Limb (tissue), 2 donors: ENCODE measurements around the gene ODAD3.
A peak's percentile ranks its signal among the peaks of the same experiment; 100 is the strongest.
"Not testable (repeated sequence)": the region's sequence is repeated elsewhere in the genome, so short reads cannot be mapped to it uniquely, and the experiment has no call there.

ENCODE experiments used
- DNase-seq, 2 donors: peaks; one replicate each; pipeline ENCODE4 v3.0.0-alpha.2; 2016; ENCODE audit errors: extremely low spot score in 2 of 2

Gene ODAD3

GRCh38 chr19:11460207-11460606 is 25.3 kb upstream of the ODAD3 start:
- no peak for DNase-seq

GRCh38 chr19:11458912-11459311 is 24.0 kb upstream of the ODAD3 start:
- not testable (repeated sequence) for DNase-seq

- DNase-seq, result no peak
Observed at GRCh38 chr19:11458236-11458900, 23.4 kb upstream of the ODAD3 start.

- DNase-seq, result no peak
Observed at GRCh38 chr19:11457831-11458230, 22.9 kb upstream of the ODAD3 start.

GRCh38 chr19:11457115-11457514 is 22.2 kb upstream of the ODAD3 start:
- DNase-seq, result no peak

DNA sequence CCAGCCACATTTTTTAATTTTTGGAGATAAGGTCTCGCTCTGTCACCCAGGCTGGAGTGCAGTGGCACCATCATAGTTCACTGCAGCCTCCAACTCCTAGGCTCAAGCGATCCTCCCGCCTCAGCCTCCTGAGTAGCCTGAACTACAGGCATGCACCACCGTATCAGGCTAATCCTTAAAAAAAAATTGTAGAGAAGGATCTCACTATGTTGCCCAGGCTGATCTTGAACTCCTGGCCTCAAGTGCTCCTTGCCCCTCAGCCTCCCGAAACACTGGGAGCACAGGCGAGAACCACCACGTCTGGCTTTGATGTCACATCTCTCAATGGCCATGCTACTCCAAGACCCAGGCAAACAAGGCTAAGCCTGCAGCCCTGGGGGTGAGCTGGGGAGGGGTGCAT is 21.7 kb upstream of the ODAD3 start:
- no peak for DNase-seq

- DNase-seq, result not testable (repeated sequence)
Observed at GRCh38 chr19:11455233-11455554, 20.3 kb upstream of the ODAD3 start.

DNA sequence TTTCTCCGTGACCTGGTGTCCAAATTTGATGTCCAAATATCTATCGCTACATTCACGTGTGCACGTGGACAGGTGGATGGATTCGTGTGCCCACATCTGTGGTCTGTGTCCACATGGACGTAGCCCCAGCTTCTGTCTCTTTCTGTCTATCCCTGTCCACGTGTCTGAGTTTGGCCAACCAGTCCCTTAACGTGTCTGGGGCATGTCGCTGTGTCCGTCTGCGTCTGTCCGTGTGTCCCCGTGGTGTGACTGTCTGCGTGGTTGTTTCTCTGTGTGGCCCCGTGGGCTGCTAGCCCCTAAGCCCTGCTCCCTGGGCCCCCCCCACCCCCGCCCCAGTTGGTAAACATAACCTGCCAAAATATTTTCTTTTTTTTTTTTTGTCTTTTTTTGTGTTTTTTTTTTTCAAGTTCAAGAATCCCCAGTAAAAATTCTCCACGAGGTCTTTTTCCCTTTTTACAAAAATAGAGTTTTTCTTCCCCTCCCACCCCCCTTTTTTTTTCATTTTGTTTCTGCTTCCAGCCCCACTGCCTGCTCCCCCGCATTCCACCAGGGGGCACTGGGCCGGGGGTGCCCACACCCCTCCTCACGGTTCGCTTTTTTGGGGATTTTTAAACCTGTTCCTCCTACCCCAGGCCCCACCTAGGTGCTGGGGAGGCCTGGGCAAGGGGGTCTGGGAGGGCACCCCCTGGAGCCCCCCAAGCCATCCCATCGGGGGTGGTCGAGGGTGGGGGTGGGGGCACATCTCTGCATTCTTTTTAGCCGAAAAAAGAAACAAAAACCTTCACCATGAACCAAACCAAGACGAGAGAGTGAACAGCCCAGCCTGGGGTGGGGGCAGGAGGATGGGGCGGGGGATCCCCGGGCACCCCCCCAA is 18.8 kb upstream of the ODAD3 start:
- DNase-seq, result no peak

- DNase-seq, result no peak
Observed at GRCh38 chr19:11452620-11453310, 17.8 kb upstream of the ODAD3 start.

- DNase-seq, result peak in 1 of 2 donors; percentile 26
Observed at GRCh38 chr19:11451871-11452619, 17.1 kb upstream of the ODAD3 start.

- no peak for DNase-seq
Observed at GRCh38 chr19:11451327-11451870, 16.5 kb upstream of the ODAD3 start.

- no peak for DNase-seq
Observed at GRCh38 chr19:11450570-11451326, 15.8 kb upstream of the ODAD3 start.

DNA sequence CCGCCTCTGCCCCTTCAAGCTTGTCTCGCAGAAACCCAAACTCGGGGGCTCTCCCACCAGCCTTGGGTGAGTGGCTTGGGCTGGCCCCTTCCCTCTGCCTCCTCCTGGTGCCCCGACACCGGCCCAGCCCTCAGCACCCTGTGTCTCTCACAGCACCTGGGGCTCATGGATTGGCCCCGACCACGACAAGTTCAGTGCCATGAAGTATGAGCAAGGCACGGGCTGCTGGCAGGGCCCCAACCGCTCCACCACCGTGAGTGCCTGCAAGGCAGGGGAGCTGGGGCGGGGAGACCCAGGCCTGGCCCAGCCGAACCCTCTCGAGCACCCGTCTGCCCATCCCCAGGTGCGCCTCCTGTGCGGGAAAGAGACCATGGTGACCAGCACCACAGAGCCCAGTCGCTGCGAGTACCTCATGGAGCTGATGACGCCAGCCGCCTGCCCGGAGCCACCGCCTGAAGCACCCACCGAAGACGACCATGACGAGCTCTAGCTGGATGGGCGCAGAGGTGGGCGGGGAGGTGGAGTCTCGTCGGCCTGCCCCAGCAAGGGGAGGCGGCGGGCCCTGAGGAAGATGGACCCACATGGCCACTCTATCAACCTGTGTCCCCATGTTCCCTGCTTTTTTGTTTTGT is 14.1 kb upstream of the ODAD3 start:
- DNase-seq, result no peak

DNA sequence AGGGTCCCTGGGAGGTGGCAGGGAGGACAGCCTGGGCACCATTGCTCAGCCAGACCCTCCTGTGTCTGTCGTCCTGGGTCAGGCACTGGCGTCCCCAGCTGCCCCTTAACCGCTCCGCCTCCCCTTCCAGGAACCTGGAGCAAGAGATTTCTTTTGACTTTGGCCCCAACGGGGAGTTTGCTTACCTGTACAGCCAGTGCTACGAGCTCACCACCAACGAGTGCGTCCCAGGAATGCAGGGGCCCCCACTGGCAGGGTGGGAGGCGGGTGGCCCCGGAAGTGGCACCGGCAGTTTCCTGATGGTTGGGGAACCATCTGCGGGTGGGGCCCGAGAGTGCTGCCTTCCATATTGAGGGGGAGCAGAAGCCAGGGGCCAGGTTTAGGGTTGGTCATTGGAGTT is 13.5 kb upstream of the ODAD3 start:
- DNase-seq, result no peak

DNA sequence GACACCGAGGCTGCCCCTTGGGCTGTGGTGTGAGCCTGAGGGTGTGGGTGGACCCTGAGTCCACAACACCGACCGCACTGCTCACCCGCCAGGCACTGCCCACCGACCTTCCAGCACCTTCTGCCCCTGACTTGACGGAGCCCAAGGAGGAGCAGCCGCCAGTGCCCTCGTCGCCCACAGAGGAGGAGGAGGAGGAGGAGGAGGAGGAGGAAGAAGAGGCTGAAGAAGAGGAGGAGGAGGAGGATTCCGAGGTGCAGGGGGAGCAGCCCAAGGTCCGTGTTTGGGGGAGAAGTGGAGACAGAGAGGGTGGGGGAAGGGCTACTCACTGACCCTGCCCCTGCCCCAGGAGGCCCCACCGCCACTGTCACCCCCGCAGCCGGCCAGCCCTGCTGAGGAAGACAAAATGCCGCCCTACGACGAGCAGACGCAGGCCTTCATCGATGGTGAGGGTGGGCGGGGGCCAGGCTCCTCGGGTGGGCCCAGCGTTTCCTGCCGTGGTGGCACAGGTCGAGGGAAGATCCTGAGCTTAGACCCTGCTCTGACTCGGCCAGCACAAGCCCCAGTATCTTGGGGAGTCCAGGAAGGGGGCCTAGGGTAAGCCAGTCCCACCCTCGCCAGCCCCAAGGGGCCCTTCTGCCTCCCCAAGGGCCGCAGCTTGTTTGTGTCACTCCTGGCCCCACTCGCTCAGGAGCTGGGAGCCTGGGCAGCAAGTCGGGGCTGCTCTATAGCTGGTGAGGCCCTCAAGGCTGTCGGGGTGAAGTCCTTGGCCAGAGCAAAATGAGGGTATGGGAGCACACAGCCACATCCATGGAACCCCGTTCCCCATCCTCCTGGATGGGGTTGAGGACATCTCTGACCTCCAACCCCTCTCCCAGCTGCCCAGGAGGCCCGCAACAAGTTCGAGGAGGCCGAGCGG is 12.7 kb upstream of the ODAD3 start:
- no peak for DNase-seq

DNA sequence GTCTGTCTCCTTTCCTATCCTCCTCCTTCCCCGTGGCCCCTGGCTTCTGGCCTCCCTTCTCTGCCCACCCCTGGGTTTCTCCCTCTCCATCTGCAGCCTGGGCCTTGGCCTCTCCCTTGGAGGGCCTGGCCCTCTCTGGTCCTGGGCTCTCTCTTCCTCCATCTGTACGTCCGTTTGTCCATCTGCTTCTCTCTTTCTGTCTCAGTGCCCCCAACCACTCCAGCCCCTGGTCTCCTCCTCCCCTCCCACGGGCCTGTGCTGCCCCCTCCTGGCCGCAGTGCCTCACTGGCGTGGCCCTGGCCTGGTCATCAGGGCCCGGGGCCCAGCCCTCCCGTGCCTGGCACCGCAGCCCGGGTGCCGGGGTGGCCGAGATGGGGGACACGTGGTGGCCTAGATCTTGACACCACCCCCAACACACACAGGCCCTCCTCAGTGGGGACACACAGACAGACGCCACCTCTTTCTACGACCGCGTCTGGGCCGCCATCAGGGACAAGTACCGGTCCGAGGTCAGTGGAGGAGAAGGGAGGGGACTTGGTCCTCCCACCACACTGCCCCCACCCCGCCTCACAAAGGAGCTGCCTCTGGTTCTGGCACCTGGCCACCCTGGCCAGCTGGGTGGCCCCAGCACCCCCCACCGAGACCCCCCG is 11.9 kb upstream of the ODAD3 start:
- no peak for DNase-seq

- no peak for DNase-seq
Observed at GRCh38 chr19:11446271-11446651, 11.3 kb upstream of the ODAD3 start.

DNA sequence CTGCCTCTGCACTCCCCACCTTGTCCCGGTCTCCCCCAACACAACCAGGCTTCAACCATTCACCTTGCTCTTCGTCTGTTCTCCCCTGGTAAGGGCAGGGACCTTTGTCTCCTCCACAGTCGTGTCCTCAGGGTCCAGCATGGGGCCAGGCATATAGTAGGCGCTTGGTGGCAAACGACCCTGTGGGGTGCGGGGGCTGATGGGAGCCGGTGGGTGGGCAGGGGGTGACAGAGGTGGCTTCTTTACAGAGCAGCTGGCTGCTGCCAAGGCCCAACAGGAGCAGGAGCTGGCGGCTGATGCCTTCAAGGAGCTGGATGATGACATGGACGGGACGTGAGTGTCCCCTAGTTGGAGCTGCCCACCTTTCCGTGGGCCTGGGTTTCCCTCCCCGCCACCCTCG is 10.2 kb upstream of the ODAD3 start:
- no peak for DNase-seq

DNA sequence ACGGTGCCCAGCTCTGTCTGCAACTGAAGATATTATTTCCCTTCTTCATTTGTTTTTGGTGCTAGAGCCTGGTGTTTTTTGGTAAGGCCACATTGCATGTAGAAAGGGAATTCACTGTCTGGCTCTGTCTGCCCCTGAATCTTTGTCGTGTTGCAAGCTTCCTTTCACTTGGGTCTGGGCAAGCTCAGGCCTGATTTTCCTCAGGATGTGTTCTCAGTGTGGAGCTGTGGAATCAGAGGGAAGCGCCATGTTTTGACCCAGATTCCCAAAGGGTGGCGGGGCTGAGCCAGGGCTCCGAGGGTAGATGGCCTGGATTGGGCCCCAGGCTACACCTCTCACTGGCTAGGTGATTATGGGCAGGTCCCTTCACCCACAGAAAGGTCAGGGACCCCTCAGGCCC is 9.1 kb upstream of the ODAD3 start:
- DNase-seq, result no peak
